A673 (cell line): Measurements from ENCODE around the gene DNAAF8. TPM values are rescaled to one million over a fixed set of nuclear protein-coding genes. Genes with fewer than 3 reads are reported as not detected.
"Not testable (repeated sequence)": the region's sequence is repeated elsewhere in the genome, so short reads cannot be mapped to it uniquely, and the experiment has no call there.

Source experiments
- BruUV-seq: library from RNA; stranded (reverse); fragments of 400-500 nt; replicated peaks from 2 replicates; lab custom pipeline; 2021; lab: Mats Ljungman, UMichigan
- CTCF ChIA-PET: fragments of 300-600 bp; sonication (Branson Sonifier 250); formaldehyde crosslinking; loops from one replicate; lab custom pipeline; 2022; ENCODE audit warnings: antibody characterized with exemption; lab: Charles Lee
- POLR2A ChIA-PET: fragments of 300-600 bp; sonication (Branson Sonifier 250); formaldehyde crosslinking; loops from one replicate; lab custom pipeline; 2022; ENCODE audit warnings: antibody characterized with exemption; ENCODE audit not compliant: low non-redundant PET; lab: Charles Lee
- DNase-seq: peaks from one replicate; pipeline ENCODE4 v3.0.0-alpha.2; 2015; ENCODE audit warnings: low spot score
- H3K27ac ChIP-seq: fragments of 200-600 bp; sonication (generic); 2 replicates; pipeline ENCODE4 v1.5.1; 2016; ENCODE audit warnings: mixed run types, low read depth, mild to moderate bottlenecking, mixed read lengths, antibody characterized with exemption, low read length; ENCODE audit not compliant: poor library complexity, severe bottlenecking
- H3K27me3 ChIP-seq: fragments of 200-600 bp; sonication (generic); replicated peaks from 2 replicates; pipeline ENCODE4 v1.6.1; 2017; ENCODE audit warnings: mixed run types, low read depth, mild to moderate bottlenecking, mixed read lengths, antibody characterized with exemption, low read length; ENCODE audit not compliant: insufficient read depth, poor library complexity
- H3K36me3 ChIP-seq: fragments of 200-600 bp; sonication (generic); 2 replicates; pipeline ENCODE4 v1.6.1; 2016; ENCODE audit warnings: mixed run types, mild to moderate bottlenecking, mixed read lengths, antibody characterized with exemption, low read length; ENCODE audit not compliant: insufficient read depth, poor library complexity, severe bottlenecking
- H3K4me1 ChIP-seq: fragments of 200-600 bp; sonication (generic); 2 replicates; pipeline ENCODE4 v1.6.1; 2017; ENCODE audit warnings: mixed run types, mild to moderate bottlenecking, mixed read lengths, antibody characterized with exemption, low read length; ENCODE audit not compliant: insufficient read depth, poor library complexity, severe bottlenecking
- H3K4me3 ChIP-seq: fragments of 200-600 bp; sonication (generic); 2 replicates; pipeline ENCODE4 v1.5.1; 2016; ENCODE audit warnings: low read depth, mixed run types, mild to moderate bottlenecking, mixed read lengths, low read length; ENCODE audit not compliant: poor library complexity, severe bottlenecking
- H3K9me3 ChIP-seq: fragments of 200-600 bp; sonication (generic); 2 replicates; pipeline ENCODE4 v1.6.1; 2016; ENCODE audit warnings: mixed run types, low read depth, mild to moderate bottlenecking, mixed read lengths, antibody characterized with exemption, low read length; ENCODE audit not compliant: poor library complexity, severe bottlenecking
- CTCF ChIP-seq: fragments of 300-800, 200-600 bp; sonication (generic); conservative IDR thresholded peaks from 2 replicates; pipeline ENCODE4 v1.5.1; 2017; ENCODE audit warnings: low read depth, mild to moderate bottlenecking, antibody characterized with exemption, low read length, moderate library complexity, mixed read lengths
- EZH2 ChIP-seq: fragments of 200-600 bp; sonication (generic); IDR thresholded peaks from 2 replicates; pipeline ENCODE4 v1.6.1; 2017; ENCODE audit warnings: borderline replicate concordance, low read depth, mild to moderate bottlenecking, mixed read lengths, antibody characterized with exemption, low read length; ENCODE audit not compliant: poor library complexity, severe bottlenecking
- intact Hi-C: fragments of 100-400 bp; cut with micrococcal nuclease; formaldehyde crosslinking; loops from one replicate; pipeline ENCODE4 v1.10.0; 2022; ENCODE audit not compliant: unreplicated experiment
- total RNA-seq: library from RNA; stranded (reverse); gene quantifications from 2 replicates; pipeline ENCODE4 v1.2.3, GENCODE V29; 2021

Gene DNAAF8
- total RNA-seq, 1 experiment from 2014 or later = 0.15 TPM

- DNase-seq = no peak
- ChIA-PET POLR2A (no interaction called here), CTCF (no interaction called here)
- intact Hi-C loops = no loop called here
- Histone ChIP-seq H3K4me1 (no peaks in the 10 kb centered on the region), H3K27me3 (no peaks in the 10 kb centered on the region), H3K27ac (no peak overlapping the region), H3K4me3 (no peak overlapping the region), H3K36me3 (no peaks in the 10 kb centered on the region), H3K9me3 (no peaks in the 10 kb centered on the region)
- TF ChIP-seq EZH2 (no peak), CTCF (no peak)
- no TSS peak for BruUV-seq
Measured at GRCh38 chr16:4737545-4737944, 3.2 kb downstream of the DNAAF8 start.

- H3K4me3 ChIP-seq, BruUV-seq, H3K4me1 ChIP-seq, H3K27ac ChIP-seq, H3K9me3 ChIP-seq, H3K27me3 ChIP-seq, DNase-seq, POLR2A ChIA-PET, H3K36me3 ChIP-seq, CTCF ChIA-PET, intact Hi-C loops: not testable (repeated sequence)
Measured at GRCh38 chr16:4738370-4738769, 4.0 kb downstream of the DNAAF8 start.

- CTCF ChIA-PET = no interaction called here
- no peak for DNase-seq
- BruUV-seq = no TSS peak
- intact Hi-C loops = no loop called here
- no peak overlapping the region for H3K27ac ChIP-seq
- TF ChIP-seq CTCF = no peak
- no peak for TF ChIP-seq EZH2
- H3K9me3 ChIP-seq = no peaks in the 10 kb centered on the region
- no peak overlapping the region for H3K4me3 ChIP-seq
- no peaks in the 10 kb centered on the region for H3K4me1 ChIP-seq
- POLR2A ChIA-PET = no interaction called here
- H3K36me3 ChIP-seq = no peaks in the 10 kb centered on the region
- no peaks in the 10 kb centered on the region for H3K27me3 ChIP-seq
Measured at GRCh38 chr16:4743226-4743878, 9.0 kb downstream of the DNAAF8 start.
